Measurements from ENCODE around the gene OR4D2.

The OR4D2 gene

GRCh38 chr17:58144801-58145200 is 22.0 kb upstream of the OR4D2 start:
- Histone ChIP-seq H3K36me3 (ENCODE audit: control insufficient read depth, insufficient read depth, low read length) (no peaks in the 10 kb centered on the region), H3K9me3 (ENCODE audit: control insufficient read depth, low read length) (no peaks in the 10 kb centered on the region), H3K4me3 (ENCODE audit: insufficient read depth, low read depth, low read length) (no peak overlapping the region), H3K27ac (ENCODE audit: insufficient read depth, low read depth, low read length, poor library complexity, severe bottlenecking) (no peak overlapping the region), H3K27me3 (ENCODE audit: control insufficient read depth, insufficient read depth, low read length, poor library complexity, severe bottlenecking) (peaks cover 22% of the 10 kb centered on the region), H3K4me1 (ENCODE audit: control insufficient read depth, insufficient read depth, low read length) (no peaks in the 10 kb centered on the region)
- WGBS, 2 experiments: 86 to 90% methylated on average over 1 of the region's 1 CpG

- WGBS, 2 experiments: 86 to 88% methylated on average over 1 of the region's 1 CpG
- no peaks in the 10 kb centered on the region for H3K4me1 ChIP-seq (ENCODE audit: control insufficient read depth, insufficient read depth, low read length)
- H3K9me3 ChIP-seq (ENCODE audit: control insufficient read depth, low read length): no peaks in the 10 kb centered on the region
- H3K27me3 ChIP-seq (ENCODE audit: control insufficient read depth, insufficient read depth, low read length, poor library complexity, severe bottlenecking): peaks cover 39% of the 10 kb centered on the region
- H3K36me3 ChIP-seq (ENCODE audit: control insufficient read depth, insufficient read depth, low read length): no peaks in the 10 kb centered on the region
- no peak within 1 kb of the TSS for H3K27ac ChIP-seq (ENCODE audit: insufficient read depth, low read depth, low read length, poor library complexity, severe bottlenecking)
- H3K4me3 ChIP-seq (ENCODE audit: insufficient read depth, low read depth, low read length): no peak within 1 kb of the TSS
Measured at GRCh38 chr17:58147930-58148434, 18.8 kb upstream of the OR4D2 start, which contains the start of gene OR4D1. OR4D1 (plus strand) TSS chr17:58148384; CDS start chr17:58155154, 6,770 bp downstream.

- Histone ChIP-seq H3K27me3 (ENCODE audit: control insufficient read depth, insufficient read depth, low read length, poor library complexity, severe bottlenecking) (peaks cover 42% of the 10 kb centered on the region), H3K36me3 (ENCODE audit: control insufficient read depth, insufficient read depth, low read length) (no peaks in the 10 kb centered on the region), H3K27ac (ENCODE audit: insufficient read depth, low read depth, low read length, poor library complexity, severe bottlenecking) (no peak overlapping the region), H3K4me1 (ENCODE audit: control insufficient read depth, insufficient read depth, low read length) (no peaks in the 10 kb centered on the region), H3K4me3 (ENCODE audit: insufficient read depth, low read depth, low read length) (no peak overlapping the region), H3K9me3 (ENCODE audit: control insufficient read depth, low read length) (no peaks in the 10 kb centered on the region)
- 81 to 92% methylated on average over 3 of the region's 3 CpGs for WGBS, 2 experiments
Measured at GRCh38 chr17:58148609-58149008, 18.2 kb upstream of the OR4D2 start.

GRCh38 chr17:58150394-58150793 is 16.4 kb upstream of the OR4D2 start:
- Histone ChIP-seq H3K9me3 (ENCODE audit: control insufficient read depth, low read length) (no peaks in the 10 kb centered on the region), H3K27ac (ENCODE audit: insufficient read depth, low read depth, low read length, poor library complexity, severe bottlenecking) (no peak overlapping the region), H3K36me3 (ENCODE audit: control insufficient read depth, insufficient read depth, low read length) (no peaks in the 10 kb centered on the region), H3K4me3 (ENCODE audit: insufficient read depth, low read depth, low read length) (no peak overlapping the region), H3K4me1 (ENCODE audit: control insufficient read depth, insufficient read depth, low read length) (no peaks in the 10 kb centered on the region), H3K27me3 (ENCODE audit: control insufficient read depth, insufficient read depth, low read length, poor library complexity, severe bottlenecking) (peaks cover 54% of the 10 kb centered on the region)
- WGBS, 2 experiments: 63 to 67% methylated on average over 6 of the region's 6 CpGs

GRCh38 chr17:58153046-58153445 is 13.7 kb upstream of the OR4D2 start:
- H3K27me3 ChIP-seq (ENCODE audit: control insufficient read depth, insufficient read depth, low read length, poor library complexity, severe bottlenecking): peaks cover 77% of the 10 kb centered on the region

GRCh38 chr17:58153671-58154070 is 13.1 kb upstream of the OR4D2 start:
- Histone ChIP-seq H3K4me3 (ENCODE audit: insufficient read depth, low read depth, low read length) (no peak overlapping the region), H3K36me3 (ENCODE audit: control insufficient read depth, insufficient read depth, low read length) (no peaks in the 10 kb centered on the region), H3K27ac (ENCODE audit: insufficient read depth, low read depth, low read length, poor library complexity, severe bottlenecking) (no peak overlapping the region), H3K4me1 (ENCODE audit: control insufficient read depth, insufficient read depth, low read length) (no peaks in the 10 kb centered on the region), H3K9me3 (ENCODE audit: control insufficient read depth, low read length) (no peaks in the 10 kb centered on the region), H3K27me3 (ENCODE audit: control insufficient read depth, insufficient read depth, low read length, poor library complexity, severe bottlenecking) (peaks cover 77% of the 10 kb centered on the region)

More at GRCh38 chr17:58153046-58153445, 13.7 kb upstream of the OR4D2 start:
- 83 to 92% methylated on average over 2 of the region's 2 CpGs for WGBS, 2 experiments
- no peaks in the 10 kb centered on the region for H3K36me3 ChIP-seq (ENCODE audit: control insufficient read depth, insufficient read depth, low read length)
- H3K4me1 ChIP-seq (ENCODE audit: control insufficient read depth, insufficient read depth, low read length): no peaks in the 10 kb centered on the region
- H3K9me3 ChIP-seq (ENCODE audit: control insufficient read depth, low read length): no peaks in the 10 kb centered on the region
- no peak overlapping the region for H3K4me3 ChIP-seq (ENCODE audit: insufficient read depth, low read depth, low read length)
- H3K27ac ChIP-seq (ENCODE audit: insufficient read depth, low read depth, low read length, poor library complexity, severe bottlenecking): no peak overlapping the region

GRCh38 chr17:58156839-58157803 is 9.7 kb upstream of the OR4D2 start:
- H3K36me3 ChIP-seq (ENCODE audit: control insufficient read depth, insufficient read depth, low read length): no peaks in the 10 kb centered on the region

GRCh38 chr17:58158181-58158580 is 8.6 kb upstream of the OR4D2 start:
- Histone ChIP-seq H3K27me3 (ENCODE audit: control insufficient read depth, insufficient read depth, low read length, poor library complexity, severe bottlenecking) (peaks cover 72% of the 10 kb centered on the region), H3K4me1 (ENCODE audit: control insufficient read depth, insufficient read depth, low read length) (no peaks in the 10 kb centered on the region), H3K4me3 (ENCODE audit: insufficient read depth, low read depth, low read length) (no peak overlapping the region), H3K36me3 (ENCODE audit: control insufficient read depth, insufficient read depth, low read length) (no peaks in the 10 kb centered on the region), H3K9me3 (ENCODE audit: control insufficient read depth, low read length) (no peaks in the 10 kb centered on the region), H3K27ac (ENCODE audit: insufficient read depth, low read depth, low read length, poor library complexity, severe bottlenecking) (no peak overlapping the region)
- 92% methylated on average over 1 of the region's 2 CpGs; no CpG with 5 or more reads in 1 of the 2 experiments for WGBS, 2 experiments

More at GRCh38 chr17:58156839-58157803, 9.7 kb upstream of the OR4D2 start:
- no peaks in the 10 kb centered on the region for H3K4me1 ChIP-seq (ENCODE audit: control insufficient read depth, insufficient read depth, low read length)
- H3K4me3 ChIP-seq (ENCODE audit: insufficient read depth, low read depth, low read length): peak overlapping the region; percentile 50
- no peaks in the 10 kb centered on the region for H3K9me3 ChIP-seq (ENCODE audit: control insufficient read depth, low read length)
- 1% methylated on average over 65 of the region's 65 CpGs for WGBS, 2 experiments
- H3K27ac ChIP-seq (ENCODE audit: insufficient read depth, low read depth, low read length, poor library complexity, severe bottlenecking): no peak overlapping the region
- peaks cover 69% of the 10 kb centered on the region for H3K27me3 ChIP-seq (ENCODE audit: control insufficient read depth, insufficient read depth, low read length, poor library complexity, severe bottlenecking)

GRCh38 chr17:58161566-58161965 is 5.2 kb upstream of the OR4D2 start:
- 87 to 92% methylated on average over 3 of the region's 3 CpGs for WGBS, 2 experiments
- H3K4me3 ChIP-seq (ENCODE audit: insufficient read depth, low read depth, low read length): no peak overlapping the region
- no peaks in the 10 kb centered on the region for H3K9me3 ChIP-seq (ENCODE audit: control insufficient read depth, low read length)
- H3K4me1 ChIP-seq (ENCODE audit: control insufficient read depth, insufficient read depth, low read length): no peaks in the 10 kb centered on the region
- no peaks in the 10 kb centered on the region for H3K36me3 ChIP-seq (ENCODE audit: control insufficient read depth, insufficient read depth, low read length)
- H3K27me3 ChIP-seq (ENCODE audit: control insufficient read depth, insufficient read depth, low read length, poor library complexity, severe bottlenecking): peaks cover 56% of the 10 kb centered on the region
- no peak overlapping the region for H3K27ac ChIP-seq (ENCODE audit: insufficient read depth, low read depth, low read length, poor library complexity, severe bottlenecking)

GRCh38 chr17:58165981-58166380 is 801 bp upstream of the OR4D2 start:
- Histone ChIP-seq H3K36me3 (ENCODE audit: control insufficient read depth, insufficient read depth, low read length) (no peaks in the 10 kb centered on the region), H3K4me1 (ENCODE audit: control insufficient read depth, insufficient read depth, low read length) (no peaks in the 10 kb centered on the region), H3K27me3 (ENCODE audit: control insufficient read depth, insufficient read depth, low read length, poor library complexity, severe bottlenecking) (peaks cover 34% of the 10 kb centered on the region), H3K4me3 (ENCODE audit: insufficient read depth, low read depth, low read length) (no peak overlapping the region), H3K27ac (ENCODE audit: insufficient read depth, low read depth, low read length, poor library complexity, severe bottlenecking) (no peak overlapping the region), H3K9me3 (ENCODE audit: control insufficient read depth, low read length) (no peaks in the 10 kb centered on the region)
- 22 to 26% methylated on average over 2 of the region's 2 CpGs for WGBS, 2 experiments
